ENCODE data around the gene RASL12. TPM values are rescaled to one million over a fixed set of nuclear protein-coding genes. Genes with fewer than 3 reads are reported as not detected.

RASL12 gene
- total RNA-seq (ENCODE audit: low replicate concordance) = 5.8 and 7.7 TPM in 2 replicates

GRCh38 chr15:65067645-65068402 is at the start of gene RASL12:
Gene RASL12, minus strand, starts transcription at chr15:65067991. Its CDS starts 156 bp downstream, at chr15:65067835.
- Mint-ChIP-seq H3K36me3 (no peaks in the 10 kb centered on the region), H3K4me1 (peaks cover 34% of the 10 kb centered on the region), H3K27me3 (ENCODE audit: insufficient read depth, low read depth) (peaks cover 22% of the 10 kb centered on the region), H3K27ac (no peak within 1 kb of the TSS), H3K4me3 (peak within 1 kb of the TSS; percentile 71), H3K9me3 (peaks cover 4% of the 10 kb centered on the region)
- H3K27me3 ChIP-seq = peaks cover 30% of the 10 kb centered on the region
- peak within 1 kb of the TSS; percentile 95 for H3K4me2 ChIP-seq
- H3F3A ChIP-seq (ENCODE audit: low read depth) = peaks cover 37% of the 10 kb centered on the region
- H3K27ac ChIP-seq = no peak within 1 kb of the TSS
- no peak within 1 kb of the TSS for H3K9ac ChIP-seq
- H3K36me3 ChIP-seq = no peaks in the 10 kb centered on the region
- no peaks in the 10 kb centered on the region for H4K20me1 ChIP-seq (ENCODE audit: low read depth)
- TF ChIP-seq EZH2phosphoT487 (IDR thresholded peaks at IDR 0.05) (no peak), EZH2 (IDR thresholded peaks at IDR 0.05) (no peak)
- peak within 1 kb of the TSS; percentile 51 for H3K4me3 ChIP-seq
- H3K4me1 ChIP-seq = peaks cover 30% of the 10 kb centered on the region
- peak; percentile 78 for DNase-seq (ENCODE audit: low spot score)
- H3K79me2 ChIP-seq (ENCODE audit: low read depth) = no peaks in the 10 kb centered on the region
- H3K9me3 ChIP-seq (ENCODE audit: low read depth) = no peaks in the 10 kb centered on the region
- H2AFZ ChIP-seq (replicated peaks) = peak within 1 kb of the TSS; percentile 83

- no peak overlapping the region for H3K9ac ChIP-seq
- TF ChIP-seq EZH2 (IDR thresholded peaks at IDR 0.05) (no peak), EZH2phosphoT487 (IDR thresholded peaks at IDR 0.05) (no peak), CTCF (IDR thresholded peaks at IDR 0.05) (no peak)
- peaks cover 5% of the 10 kb centered on the region for H4K20me1 ChIP-seq (ENCODE audit: low read depth)
- Mint-ChIP-seq H3K27me3 (ENCODE audit: insufficient read depth, low read depth) (no peaks in the 10 kb centered on the region), H3K4me3 (no peak overlapping the region), H3K9me3 (no peaks in the 10 kb centered on the region), H3K36me3 (peaks cover 37% of the 10 kb centered on the region), H3K4me1 (no peaks in the 10 kb centered on the region), H3K27ac (no peak overlapping the region)
- no peaks in the 10 kb centered on the region for H3F3A ChIP-seq (ENCODE audit: low read depth)
- H2AFZ ChIP-seq (replicated peaks) = no peak overlapping the region
- no peaks in the 10 kb centered on the region for H3K79me2 ChIP-seq (ENCODE audit: low read depth)
- H3K36me3 ChIP-seq = no peaks in the 10 kb centered on the region
- no peaks in the 10 kb centered on the region for H3K27me3 ChIP-seq
- DNase-seq (ENCODE audit: low spot score) = no peak
- no peaks in the 10 kb centered on the region for H3K9me3 ChIP-seq (ENCODE audit: low read depth)
- H3K4me1 ChIP-seq = no peaks in the 10 kb centered on the region
- H3K4me2 ChIP-seq = no peak overlapping the region
- no peak overlapping the region for H3K4me3 ChIP-seq
- H3K27ac ChIP-seq = no peak overlapping the region
Observed at GRCh38 chr15:65115542-65115941, 47.8 kb upstream of the RASL12 start.

- no peak within 1 kb of the TSS for H3K9ac ChIP-seq
- H3K4me2 ChIP-seq = no peak within 1 kb of the TSS
- H3F3A ChIP-seq (ENCODE audit: low read depth) = no peaks in the 10 kb centered on the region
- TF ChIP-seq CTCF (IDR thresholded peaks at IDR 0.05) (no peak), EZH2 (IDR thresholded peaks at IDR 0.05) (no peak), EZH2phosphoT487 (IDR thresholded peaks at IDR 0.05) (no peak)
- no peaks in the 10 kb centered on the region for H3K4me1 ChIP-seq
- no peaks in the 10 kb centered on the region for H3K27me3 Mint-ChIP-seq (ENCODE audit: insufficient read depth, low read depth)
- H3K27ac ChIP-seq = no peak within 1 kb of the TSS
- H3K27ac Mint-ChIP-seq = no peak within 1 kb of the TSS
- no peaks in the 10 kb centered on the region for H3K4me1 Mint-ChIP-seq
- H4K20me1 ChIP-seq (ENCODE audit: low read depth) = peaks cover 5% of the 10 kb centered on the region
- no peaks in the 10 kb centered on the region for H3K9me3 Mint-ChIP-seq
- H3K36me3 ChIP-seq = no peaks in the 10 kb centered on the region
- no peaks in the 10 kb centered on the region for H3K9me3 ChIP-seq (ENCODE audit: low read depth)
- no peak within 1 kb of the TSS for H3K4me3 ChIP-seq
- no peaks in the 10 kb centered on the region for H3K27me3 ChIP-seq
- H3K79me2 ChIP-seq (ENCODE audit: low read depth) = no peaks in the 10 kb centered on the region
- DNase-seq (ENCODE audit: low spot score) = no peak
- peaks cover 37% of the 10 kb centered on the region for H3K36me3 Mint-ChIP-seq
- H3K4me3 Mint-ChIP-seq = no peak within 1 kb of the TSS
- no peak within 1 kb of the TSS for H2AFZ ChIP-seq (replicated peaks)
Observed at GRCh38 chr15:65115086-65115485, 47.3 kb upstream of the RASL12 start, which contains the start of gene UBAP1L. Gene UBAP1L, minus strand, starts transcription at chr15:65115200. Its CDS starts 8,985 bp downstream, at chr15:65106215.
